Panc1 (cell line): ENCODE data around the gene HINFP.

Source experiments
- CTCF ChIP-seq: fragments of 450-650 bp; IDR thresholded peaks from 2 replicates; pipeline ENCODE4 v1.5.1; 2017; ENCODE audit warnings: mild to moderate bottlenecking
- POLR2AphosphoS5 ChIP-seq: IDR thresholded peaks from 2 replicates; pipeline ENCODE4 v1.6.1; 2012; ENCODE audit warnings: mild to moderate bottlenecking, low read depth, low read length, moderate library complexity
- SIN3A ChIP-seq: IDR thresholded peaks from 2 replicates; pipeline ENCODE4 v1.6.1; 2012; ENCODE audit warnings: low read depth, mild to moderate bottlenecking, low read length, moderate library complexity, borderline replicate concordance; ENCODE audit not compliant: insufficient read depth

- TF ChIP-seq SIN3A (no peak), CTCF (no peak), POLR2AphosphoS5 (no peak)
These were observed 13.1 kb upstream of the HINFP start for GRCh38 chr11:119108146-119108856.
